K562 (cell line): ENCODE measurements around the gene NDUFS3.

Source experiments
- ESRRA ChIP-seq: fragments of 450-650 bp; IDR thresholded peaks from 2 replicates; pipeline ENCODE4 v1.6.1; 2014; ENCODE audit warnings: low read depth, mild to moderate bottlenecking, moderate library complexity, borderline replicate concordance
- POLR2G ChIP-seq: fragments of 200-400 bp; formaldehyde crosslinking; IDR thresholded peaks from 2 replicates; pipeline ENCODE4 v1.6.1; 2017; ENCODE audit warnings: low read depth, mild to moderate bottlenecking, antibody characterized with exemption, low read length, moderate library complexity
- TF ChIP-seq, protein P1 (sequence below): fragments of 450-650 bp; IDR thresholded peaks from 2 replicates; pipeline ENCODE4 v1.6.1; 2018; ENCODE audit not compliant: partially characterized antibody
- TF ChIP-seq, protein P2 (sequence below): sonication (generic); formaldehyde crosslinking; IDR thresholded peaks from 2 replicates; pipeline ENCODE4 v1.8.1; 2023; ENCODE audit warnings: missing genetic modification reagents, mild to moderate bottlenecking, borderline replicate concordance

DNA sequence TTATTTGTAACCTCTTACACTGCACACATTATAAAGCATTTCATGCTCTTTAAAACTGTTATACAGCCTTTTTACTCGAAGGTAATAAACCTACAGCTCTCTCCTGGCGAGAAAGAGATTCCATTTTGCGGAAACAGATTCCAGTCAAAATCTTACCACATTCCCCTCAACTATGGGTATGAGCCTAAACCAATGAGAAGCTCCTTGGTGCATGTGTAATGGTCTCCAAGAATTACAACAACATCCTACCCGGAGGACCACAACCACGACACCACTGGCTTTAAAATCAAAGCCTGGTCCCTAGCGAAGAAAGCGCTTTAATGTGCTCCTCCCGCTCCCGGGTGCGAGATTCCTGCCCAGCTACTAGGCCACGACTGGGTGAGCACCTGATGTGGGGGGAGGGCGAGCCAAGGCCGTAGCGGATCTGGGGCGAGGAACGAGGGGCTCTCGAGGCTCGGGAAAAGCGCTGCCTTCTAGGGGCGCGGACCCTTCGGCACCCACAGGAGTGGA, 26.8 kb upstream of the NDUFS3 start:
- TF ChIP-seq ESRRA (no peak), POLR2G (no peak)
- TF ChIP-seq, protein P1, sequence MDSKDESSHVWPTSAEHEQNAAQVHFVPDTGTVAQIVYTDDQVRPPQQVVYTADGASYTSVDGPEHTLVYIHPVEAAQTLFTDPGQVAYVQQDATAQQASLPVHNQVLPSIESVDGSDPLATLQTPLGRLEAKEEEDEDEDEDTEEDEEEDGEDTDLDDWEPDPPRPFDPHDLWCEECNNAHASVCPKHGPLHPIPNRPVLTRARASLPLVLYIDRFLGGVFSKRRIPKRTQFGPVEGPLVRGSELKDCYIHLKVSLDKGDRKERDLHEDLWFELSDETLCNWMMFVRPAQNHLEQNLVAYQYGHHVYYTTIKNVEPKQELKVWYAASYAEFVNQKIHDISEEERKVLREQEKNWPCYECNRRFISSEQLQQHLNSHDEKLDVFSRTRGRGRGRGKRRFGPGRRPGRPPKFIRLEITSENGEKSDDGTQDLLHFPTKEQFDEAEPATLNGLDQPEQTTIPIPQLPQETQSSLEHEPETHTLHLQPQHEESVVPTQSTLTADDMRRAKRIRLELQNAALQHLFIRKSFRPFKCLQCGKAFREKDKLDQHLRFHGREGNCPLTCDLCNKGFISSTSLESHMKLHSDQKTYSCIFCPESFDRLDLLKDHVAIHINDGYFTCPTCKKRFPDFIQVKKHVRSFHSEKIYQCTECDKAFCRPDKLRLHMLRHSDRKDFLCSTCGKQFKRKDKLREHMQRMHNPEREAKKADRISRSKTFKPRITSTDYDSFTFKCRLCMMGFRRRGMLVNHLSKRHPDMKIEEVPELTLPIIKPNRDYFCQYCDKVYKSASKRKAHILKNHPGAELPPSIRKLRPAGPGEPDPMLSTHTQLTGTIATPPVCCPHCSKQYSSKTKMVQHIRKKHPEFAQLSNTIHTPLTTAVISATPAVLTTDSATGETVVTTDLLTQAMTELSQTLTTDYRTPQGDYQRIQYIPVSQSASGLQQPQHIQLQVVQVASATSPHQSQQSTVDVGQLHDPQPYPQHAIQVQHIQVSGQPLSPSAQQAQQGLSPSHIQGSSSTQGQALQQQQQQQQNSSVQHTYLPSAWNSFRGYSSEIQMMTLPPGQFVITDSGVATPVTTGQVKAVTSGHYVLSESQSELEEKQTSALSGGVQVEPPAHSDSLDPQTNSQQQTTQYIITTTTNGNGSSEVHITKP: no peak
- TF ChIP-seq, protein P2, sequence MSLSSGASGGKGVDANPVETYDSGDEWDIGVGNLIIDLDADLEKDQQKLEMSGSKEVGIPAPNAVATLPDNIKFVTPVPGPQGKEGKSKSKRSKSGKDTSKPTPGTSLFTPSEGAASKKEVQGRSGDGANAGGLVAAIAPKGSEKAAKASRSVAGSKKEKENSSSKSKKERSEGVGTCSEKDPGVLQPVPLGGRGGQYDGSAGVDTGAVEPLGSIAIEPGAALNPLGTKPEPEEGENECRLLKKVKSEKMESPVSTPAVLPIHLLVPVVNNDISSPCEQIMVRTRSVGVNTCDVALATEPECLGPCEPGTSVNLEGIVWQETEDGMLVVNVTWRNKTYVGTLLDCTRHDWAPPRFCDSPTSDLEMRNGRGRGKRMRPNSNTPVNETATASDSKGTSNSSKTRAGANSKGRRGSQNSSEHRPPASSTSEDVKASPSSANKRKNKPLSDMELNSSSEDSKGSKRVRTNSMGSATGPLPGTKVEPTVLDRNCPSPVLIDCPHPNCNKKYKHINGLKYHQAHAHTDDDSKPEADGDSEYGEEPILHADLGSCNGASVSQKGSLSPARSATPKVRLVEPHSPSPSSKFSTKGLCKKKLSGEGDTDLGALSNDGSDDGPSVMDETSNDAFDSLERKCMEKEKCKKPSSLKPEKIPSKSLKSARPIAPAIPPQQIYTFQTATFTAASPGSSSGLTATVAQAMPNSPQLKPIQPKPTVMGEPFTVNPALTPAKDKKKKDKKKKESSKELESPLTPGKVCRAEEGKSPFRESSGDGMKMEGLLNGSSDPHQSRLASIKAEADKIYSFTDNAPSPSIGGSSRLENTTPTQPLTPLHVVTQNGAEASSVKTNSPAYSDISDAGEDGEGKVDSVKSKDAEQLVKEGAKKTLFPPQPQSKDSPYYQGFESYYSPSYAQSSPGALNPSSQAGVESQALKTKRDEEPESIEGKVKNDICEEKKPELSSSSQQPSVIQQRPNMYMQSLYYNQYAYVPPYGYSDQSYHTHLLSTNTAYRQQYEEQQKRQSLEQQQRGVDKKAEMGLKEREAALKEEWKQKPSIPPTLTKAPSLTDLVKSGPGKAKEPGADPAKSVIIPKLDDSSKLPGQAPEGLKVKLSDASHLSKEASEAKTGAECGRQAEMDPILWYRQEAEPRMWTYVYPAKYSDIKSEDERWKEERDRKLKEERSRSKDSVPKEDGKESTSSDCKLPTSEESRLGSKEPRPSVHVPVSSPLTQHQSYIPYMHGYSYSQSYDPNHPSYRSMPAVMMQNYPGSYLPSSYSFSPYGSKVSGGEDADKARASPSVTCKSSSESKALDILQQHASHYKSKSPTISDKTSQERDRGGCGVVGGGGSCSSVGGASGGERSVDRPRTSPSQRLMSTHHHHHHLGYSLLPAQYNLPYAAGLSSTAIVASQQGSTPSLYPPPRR: no peak
